ENCODE measurements around the gene C1orf52.
"Not testable (repeated sequence)": the region's sequence is repeated elsewhere in the genome, so short reads cannot be mapped to it uniquely, and the experiment has no call there.

The C1orf52 gene

DNA sequence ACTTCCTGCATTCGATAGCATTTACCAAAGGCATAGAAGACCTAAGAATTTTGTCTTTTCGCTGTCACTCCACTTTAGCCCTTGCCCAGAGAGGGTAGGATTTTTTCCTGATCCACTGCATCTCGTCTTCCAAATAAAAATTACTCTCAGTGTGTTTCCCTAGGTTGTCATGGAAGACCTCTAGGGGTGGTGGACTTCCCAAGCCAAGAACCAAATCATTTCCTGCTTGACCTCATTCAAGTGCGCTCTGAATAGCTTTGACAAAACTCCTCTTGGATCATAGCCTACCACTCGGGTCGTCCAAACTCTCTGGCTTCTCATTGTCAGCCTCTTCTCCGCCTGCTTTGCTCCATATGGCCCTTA is 431 bp upstream of the C1orf52 start:
- DNase-seq (ENCODE audit: low read depth) = no peak
- H3K4me3 ChIP-seq (ENCODE audit: control insufficient read depth, low read depth, low read length) = peak overlapping the region; percentile 80
- TF ChIP-seq, protein P1, sequence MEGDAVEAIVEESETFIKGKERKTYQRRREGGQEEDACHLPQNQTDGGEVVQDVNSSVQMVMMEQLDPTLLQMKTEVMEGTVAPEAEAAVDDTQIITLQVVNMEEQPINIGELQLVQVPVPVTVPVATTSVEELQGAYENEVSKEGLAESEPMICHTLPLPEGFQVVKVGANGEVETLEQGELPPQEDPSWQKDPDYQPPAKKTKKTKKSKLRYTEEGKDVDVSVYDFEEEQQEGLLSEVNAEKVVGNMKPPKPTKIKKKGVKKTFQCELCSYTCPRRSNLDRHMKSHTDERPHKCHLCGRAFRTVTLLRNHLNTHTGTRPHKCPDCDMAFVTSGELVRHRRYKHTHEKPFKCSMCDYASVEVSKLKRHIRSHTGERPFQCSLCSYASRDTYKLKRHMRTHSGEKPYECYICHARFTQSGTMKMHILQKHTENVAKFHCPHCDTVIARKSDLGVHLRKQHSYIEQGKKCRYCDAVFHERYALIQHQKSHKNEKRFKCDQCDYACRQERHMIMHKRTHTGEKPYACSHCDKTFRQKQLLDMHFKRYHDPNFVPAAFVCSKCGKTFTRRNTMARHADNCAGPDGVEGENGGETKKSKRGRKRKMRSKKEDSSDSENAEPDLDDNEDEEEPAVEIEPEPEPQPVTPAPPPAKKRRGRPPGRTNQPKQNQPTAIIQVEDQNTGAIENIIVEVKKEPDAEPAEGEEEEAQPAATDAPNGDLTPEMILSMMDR (IDR thresholded peaks at IDR 0.05; ENCODE audit: control insufficient read depth, insufficient read depth, low read depth, low read length, missing control alignments) = no peak

DNA sequence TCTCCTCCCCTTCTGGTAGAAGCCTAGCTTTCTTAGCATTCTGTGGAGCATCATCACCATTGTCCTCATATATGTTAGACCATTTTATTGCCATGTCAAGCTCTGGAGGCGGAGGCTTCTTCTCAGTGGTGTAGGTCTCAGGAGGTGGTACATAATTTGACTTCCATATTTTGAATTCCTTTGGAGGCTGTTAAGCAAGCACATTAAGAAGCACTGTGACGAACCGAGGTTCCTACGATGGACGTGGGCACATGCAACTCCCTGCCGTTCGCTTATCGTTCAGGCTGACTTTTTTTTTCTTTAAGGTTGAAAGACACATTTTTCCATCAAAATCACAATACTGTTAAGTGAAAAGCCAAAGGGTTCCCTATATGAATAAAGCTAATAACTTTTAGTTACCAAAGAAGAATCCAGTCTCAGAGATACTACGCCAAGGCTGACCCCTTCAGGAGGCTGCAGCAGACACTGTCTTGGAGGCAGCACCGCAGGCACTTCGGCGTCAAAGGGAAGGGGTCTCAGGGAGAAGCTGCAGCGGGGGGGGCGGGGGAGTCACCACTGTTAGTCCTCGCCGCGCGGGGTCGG is 835 bp downstream of the C1orf52 start:
- DNase-seq (ENCODE audit: low read depth) = no peak
- TF ChIP-seq, protein P1 (IDR thresholded peaks at IDR 0.05; ENCODE audit: control insufficient read depth, insufficient read depth, low read depth, low read length, missing control alignments) = peak; percentile 12
- peak overlapping the region; percentile 80 for H3K4me3 ChIP-seq (ENCODE audit: control insufficient read depth, low read depth, low read length)

DNA sequence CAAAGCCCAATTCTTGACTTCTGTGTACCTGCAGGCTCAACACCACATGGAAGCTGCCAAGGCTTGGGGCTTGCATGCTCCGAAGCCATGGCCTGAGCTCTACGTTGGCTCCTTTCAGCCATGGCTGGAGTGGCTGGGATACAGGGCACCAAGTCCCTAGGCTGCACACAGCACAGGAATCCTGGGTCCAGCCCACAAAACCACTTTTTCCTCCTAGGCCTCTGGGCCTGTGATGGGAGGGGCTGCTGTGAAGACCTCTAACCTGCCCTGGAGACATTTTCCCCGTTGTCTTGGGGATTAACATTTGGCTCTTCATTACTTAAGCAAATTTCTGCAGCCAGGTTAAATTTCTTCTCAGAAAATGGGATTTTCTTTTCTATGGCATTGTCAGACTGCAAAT is 10.4 kb downstream of the C1orf52 start:
- DNase-seq (ENCODE audit: low read depth); H3K4me3 ChIP-seq (ENCODE audit: control insufficient read depth, low read depth, low read length): not testable (repeated sequence)

DNA sequence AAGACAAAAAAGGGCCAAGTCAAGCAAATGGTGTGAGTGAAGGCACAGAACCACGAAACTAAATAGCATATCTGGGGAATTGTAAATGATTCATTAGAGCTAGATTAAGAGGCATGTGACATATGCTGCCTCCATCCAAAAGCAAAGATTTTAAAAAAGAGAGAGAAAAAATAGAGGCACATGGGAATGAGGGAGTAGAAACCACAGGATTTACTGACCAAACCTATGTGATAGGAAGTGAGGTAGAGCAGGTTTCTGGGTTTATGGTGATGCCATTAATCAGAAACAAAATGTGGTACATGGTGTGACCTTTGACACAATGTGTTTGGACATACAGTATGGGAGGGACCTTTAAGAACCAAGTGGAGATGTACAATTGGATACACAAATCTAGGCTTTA is 13.6 kb downstream of the C1orf52 start:
- DNase-seq (ENCODE audit: low read depth) = no peak
- H3K4me3 ChIP-seq (ENCODE audit: control insufficient read depth, low read depth, low read length) = no peak overlapping the region
- TF ChIP-seq, protein P1 (IDR thresholded peaks at IDR 0.05; ENCODE audit: control insufficient read depth, insufficient read depth, low read depth, low read length, missing control alignments) = no peak

DNA sequence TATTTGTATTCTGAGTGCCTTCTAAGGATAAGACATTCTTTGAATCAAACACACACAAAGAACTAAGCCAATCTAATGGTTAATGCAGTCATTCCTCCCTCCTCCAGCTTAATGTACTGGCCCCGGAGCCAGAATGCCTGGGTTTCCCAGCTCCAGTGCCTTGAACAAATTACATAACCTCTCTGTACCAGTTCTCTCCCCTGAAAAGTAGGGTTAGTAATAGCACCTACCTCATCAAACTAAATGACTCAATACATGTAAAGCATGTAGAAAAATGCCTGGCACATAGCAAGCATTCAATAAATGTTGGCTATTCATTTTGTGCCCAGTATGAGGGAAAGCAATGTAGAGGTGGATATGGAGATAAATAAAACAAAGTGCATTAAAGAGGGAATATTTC is 14.0 kb downstream of the C1orf52 start:
- TF ChIP-seq, protein P1 (IDR thresholded peaks at IDR 0.05; ENCODE audit: control insufficient read depth, insufficient read depth, low read depth, low read length, missing control alignments) = no peak
- DNase-seq (ENCODE audit: low read depth) = no peak
- H3K4me3 ChIP-seq (ENCODE audit: control insufficient read depth, low read depth, low read length) = no peak overlapping the region

DNA sequence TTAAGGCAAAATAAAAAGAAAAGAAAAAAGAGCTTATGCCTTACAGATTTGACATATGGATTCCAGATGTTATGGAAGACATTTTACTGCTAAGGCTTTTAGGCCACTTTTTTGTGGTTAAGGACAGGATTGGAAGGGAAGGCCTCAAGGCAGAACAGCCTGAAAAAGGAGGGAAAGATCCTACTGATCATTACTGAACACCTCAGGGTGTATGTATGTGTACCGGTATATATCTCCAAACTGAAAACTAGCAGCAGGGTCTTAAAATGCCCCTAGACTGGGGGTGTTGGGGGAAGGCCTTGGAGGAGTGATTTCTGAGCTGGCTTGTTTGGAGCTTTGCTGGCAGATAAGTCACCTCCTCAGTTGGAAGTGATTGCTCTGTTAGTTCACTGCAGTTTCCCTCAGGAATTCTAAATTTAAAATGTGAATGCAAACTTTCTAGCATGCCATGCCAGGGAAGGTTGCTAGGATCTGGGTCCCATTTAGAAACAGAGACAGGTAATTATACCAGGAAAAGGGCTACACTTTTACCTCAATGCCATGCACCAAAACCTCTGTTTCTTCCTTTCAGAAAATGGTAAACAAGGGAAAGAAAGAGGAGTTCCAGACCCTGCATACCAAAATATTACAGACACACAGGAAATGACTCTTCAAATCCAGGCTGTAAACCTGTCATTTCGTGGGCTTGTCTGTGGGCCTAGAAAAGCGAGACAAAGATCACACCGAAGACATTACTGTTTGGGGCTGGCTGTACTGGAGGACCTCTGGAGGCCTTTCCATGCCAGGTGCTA is 15.0 kb downstream of the C1orf52 start:
- DNase-seq (ENCODE audit: low read depth) = peak; percentile 74
- H3K4me3 ChIP-seq (ENCODE audit: control insufficient read depth, low read depth, low read length) = no peak overlapping the region
- TF ChIP-seq, protein P1 (IDR thresholded peaks at IDR 0.05; ENCODE audit: control insufficient read depth, insufficient read depth, low read depth, low read length, missing control alignments) = no peak

DNA sequence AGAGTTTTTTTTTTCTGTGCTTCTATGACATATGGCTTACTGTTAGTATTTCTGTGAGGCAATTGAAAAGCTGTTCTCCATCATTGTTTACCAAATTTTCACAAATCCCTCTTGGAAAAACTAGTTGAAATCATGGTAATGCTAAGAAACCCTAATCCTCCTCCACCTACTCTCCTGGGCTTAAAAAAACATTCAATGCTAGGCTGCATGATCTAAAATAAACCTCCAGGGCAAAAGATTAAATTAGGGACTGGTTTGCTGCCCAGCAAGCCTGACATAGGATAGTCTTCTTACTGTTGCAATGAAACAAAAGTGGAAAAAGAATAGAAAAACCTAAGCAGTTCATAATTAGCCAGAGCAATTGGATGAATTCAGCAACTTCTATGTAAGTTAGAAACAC is 16.1 kb downstream of the C1orf52 start:
- TF ChIP-seq, protein P1 (IDR thresholded peaks at IDR 0.05; ENCODE audit: control insufficient read depth, insufficient read depth, low read depth, low read length, missing control alignments) = no peak
- no peak overlapping the region for H3K4me3 ChIP-seq (ENCODE audit: control insufficient read depth, low read depth, low read length)
- DNase-seq (ENCODE audit: low read depth) = no peak

All from AG09309 (cell line).